Measurements from ENCODE around the gene CLDN7.
"Not testable (repeated sequence)": the region's sequence is repeated elsewhere in the genome, so short reads cannot be mapped to it uniquely, and the experiment has no call there.

Gene CLDN7

GRCh38 chr17:7256766-7257456 is 5.4 kb downstream of the CLDN7 start:
- no peak for DNase-seq (ENCODE audit: low read depth in 2 of 3, low spot score in 1 of 3)

DNA sequence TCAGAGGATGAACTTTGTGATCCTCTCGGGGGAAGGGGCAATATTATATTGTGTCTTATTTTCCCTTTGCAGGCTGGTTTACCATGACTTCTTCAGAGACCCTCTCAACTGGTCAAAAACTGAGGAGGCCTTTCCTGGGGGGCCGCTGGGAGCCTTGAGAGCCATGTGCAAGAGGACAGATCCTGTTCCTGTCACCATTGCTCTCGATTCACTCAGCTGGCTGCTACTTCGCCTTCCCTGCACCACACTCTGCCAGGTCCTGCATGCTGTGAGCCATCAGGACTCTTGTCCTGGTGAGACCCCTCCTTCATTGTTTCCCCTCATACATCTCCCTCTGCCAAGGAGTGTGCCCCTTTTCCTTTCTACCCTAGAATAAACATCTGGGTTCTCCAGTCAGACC is 7.8 kb downstream of the CLDN7 start:
- no peak for DNase-seq (ENCODE audit: low read depth in 2 of 3, low spot score in 1 of 3)

DNA sequence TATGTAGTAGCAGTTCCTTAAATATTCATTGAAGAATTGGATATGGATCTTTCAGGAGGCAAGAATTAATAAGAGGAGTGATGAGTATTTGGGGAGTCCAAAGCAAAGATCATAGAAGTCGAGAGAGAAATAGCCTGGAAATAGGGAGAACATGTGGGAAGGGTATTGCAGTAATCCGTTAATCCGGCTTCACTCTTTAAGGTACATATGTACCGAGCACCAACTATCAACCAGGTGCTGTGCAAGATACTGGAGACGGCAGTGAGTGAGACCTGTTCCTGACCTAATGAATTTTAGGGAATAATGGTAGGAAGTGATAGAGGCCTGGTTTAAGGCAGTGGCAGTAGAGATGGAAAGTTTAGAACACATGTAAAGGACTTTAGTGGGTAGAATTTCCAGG is 9.2 kb downstream of the CLDN7 start:
- DNase-seq (ENCODE audit: low read depth in 2 of 3, low spot score in 1 of 3), result no peak

- peak; percentile 84 to 88 (median 87) for DNase-seq (ENCODE audit: low read depth in 2 of 3, low spot score in 1 of 3)
These were observed 9.9 kb downstream of the CLDN7 start, which contains the start of gene ELP5 for GRCh38 chr17:7252176-7253043. Gene ELP5, plus strand, starts transcription at chr17:7252215. Its CDS starts 336 bp downstream, at chr17:7252551.

GRCh38 chr17:7251661-7252175 is 10.6 kb downstream of the CLDN7 start, which contains the start of gene CTDNEP1:
Gene CTDNEP1, minus strand, starts transcription at chr17:7251734. Its CDS starts 438 bp downstream, at chr17:7251296.
- peak; percentile 96 to 99 (median 98) for DNase-seq (ENCODE audit: low read depth in 2 of 3, low spot score in 1 of 3)

DNA sequence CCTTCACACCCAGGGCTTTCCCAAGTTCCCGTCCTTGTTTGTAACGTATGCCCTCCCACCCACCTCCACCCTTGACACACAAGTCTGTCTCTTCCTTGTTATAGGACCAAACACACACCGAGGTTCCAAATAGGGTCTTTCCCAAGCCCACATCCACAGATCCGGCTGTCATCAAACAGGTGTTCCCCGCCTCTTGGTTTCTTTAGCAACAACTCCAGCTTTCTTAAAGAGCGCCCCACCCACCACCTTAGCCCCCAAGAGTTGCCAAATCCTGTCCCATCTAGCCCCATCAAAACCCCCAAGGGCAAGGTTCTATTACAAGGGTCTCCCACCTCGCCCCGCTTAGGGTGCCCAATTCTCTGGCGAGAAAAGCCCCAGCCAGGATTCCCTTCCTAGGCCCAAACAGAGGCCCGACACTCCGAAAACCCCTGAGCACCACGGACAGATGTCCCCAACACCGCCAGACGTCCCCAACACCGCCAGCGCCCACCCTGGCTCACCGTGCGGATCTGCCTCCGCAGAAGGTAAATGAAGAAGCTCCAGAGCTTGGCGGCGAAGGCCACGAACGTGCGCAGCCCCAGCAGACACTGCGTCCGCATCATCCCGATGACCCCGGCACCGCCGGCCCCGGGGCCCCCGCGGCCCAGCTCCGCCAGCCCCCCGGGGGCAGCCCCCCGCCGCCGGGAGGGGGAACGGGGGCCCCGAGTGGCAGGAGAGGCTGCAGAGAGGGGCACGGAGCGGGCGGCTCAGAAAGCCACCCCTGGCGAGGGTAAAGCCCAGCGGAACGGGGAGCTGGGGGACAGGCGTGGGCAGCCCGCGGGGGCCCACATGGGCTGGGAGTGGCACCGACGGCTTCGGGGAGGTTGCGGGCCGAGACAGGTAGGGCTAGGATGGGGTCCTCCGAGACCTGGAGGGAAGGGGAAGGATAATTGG is 11.3 kb downstream of the CLDN7 start:
- no peak for DNase-seq (ENCODE audit: low read depth in 2 of 3, low spot score in 1 of 3)

DNA sequence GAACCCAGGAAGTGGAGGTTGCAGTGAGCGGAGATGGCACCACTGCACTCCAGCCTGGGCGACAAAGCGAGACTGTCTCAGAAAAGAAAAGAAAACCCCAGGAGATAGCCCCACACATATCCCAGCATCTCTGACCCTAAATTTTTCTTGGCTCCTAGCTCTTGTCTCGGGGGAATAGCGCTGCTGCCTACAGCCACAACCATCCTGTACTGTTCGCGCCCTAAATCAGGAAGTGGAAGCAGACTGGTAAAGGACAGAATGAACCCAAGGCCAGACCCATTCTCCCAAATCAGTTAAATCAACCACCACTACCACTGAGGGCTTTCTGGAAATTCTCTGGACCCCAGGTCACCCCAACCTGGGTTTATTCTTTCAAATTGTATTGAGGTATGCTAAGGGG is 12.4 kb downstream of the CLDN7 start:
- DNase-seq (ENCODE audit: low read depth in 2 of 3, low spot score in 1 of 3), result no peak

GRCh38 chr17:7249214-7249613 is 13.1 kb downstream of the CLDN7 start:
- DNase-seq (ENCODE audit: low read depth in 2 of 3, low spot score in 1 of 3), result no peak

- no peak for DNase-seq (ENCODE audit: low read depth in 2 of 3, low spot score in 1 of 3)
These were observed 13.5 kb downstream of the CLDN7 start for GRCh38 chr17:7248796-7249195.

DNA sequence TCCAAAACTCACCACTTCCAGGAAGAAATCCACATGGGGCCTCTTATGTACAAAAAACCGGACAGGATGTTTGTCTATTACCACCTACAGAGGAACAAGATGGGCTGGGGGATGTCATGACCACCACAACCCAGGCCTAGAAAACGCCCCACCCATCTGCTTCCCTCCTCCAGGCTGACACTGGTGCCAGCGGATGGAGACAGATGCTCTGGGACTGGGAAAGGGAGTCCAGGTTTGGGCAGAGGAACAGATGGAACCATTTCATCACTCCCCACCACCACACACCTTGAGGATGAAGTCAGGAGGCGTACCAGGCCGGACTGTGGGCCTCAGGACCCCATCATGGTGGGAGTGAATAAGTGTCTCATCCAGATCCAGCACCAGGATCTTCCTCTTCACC is 15.5 kb downstream of the CLDN7 start:
- no peak for DNase-seq (ENCODE audit: low read depth in 2 of 3, low spot score in 1 of 3)

DNA sequence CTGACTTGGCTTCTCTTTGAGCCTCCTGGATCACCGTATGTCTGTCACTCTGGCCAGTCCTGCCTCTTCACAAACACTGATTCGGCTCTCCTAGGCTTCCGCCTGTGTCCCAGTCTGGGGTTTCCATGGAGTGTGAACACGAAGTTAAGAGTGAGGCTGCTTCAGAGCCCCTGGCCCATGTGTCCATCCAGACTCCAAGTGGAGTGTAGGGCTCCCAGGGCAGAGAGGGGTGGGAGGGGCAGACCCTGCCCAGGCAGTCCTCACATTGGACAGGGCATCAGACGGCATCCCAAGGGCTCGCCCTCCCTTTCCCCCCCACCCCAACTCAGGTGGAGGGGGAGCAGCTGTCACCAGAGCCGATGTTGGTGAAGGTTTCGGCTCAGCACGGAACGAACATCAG is 18.4 kb downstream of the CLDN7 start:
- not testable (repeated sequence) for DNase-seq (ENCODE audit: low read depth in 2 of 3, low spot score in 1 of 3)

DNA sequence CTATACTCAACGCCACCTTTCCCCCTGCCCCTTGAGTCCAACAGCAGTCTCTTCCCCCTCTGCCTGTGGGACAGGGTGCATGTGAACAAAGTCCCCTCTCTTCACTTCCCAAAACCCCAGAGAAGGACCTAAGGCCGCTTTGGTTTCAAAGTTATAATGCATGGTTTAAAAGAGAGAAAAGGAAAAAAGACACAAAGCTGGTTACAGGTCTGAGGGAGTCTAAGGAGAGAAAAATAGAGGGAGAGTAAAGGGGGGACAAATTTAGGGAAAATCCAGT is 18.9 kb downstream of the CLDN7 start:
- no peak for DNase-seq (ENCODE audit: low read depth in 2 of 3, low spot score in 1 of 3)

GRCh38 chr17:7242717-7243452 is 19.4 kb downstream of the CLDN7 start:
- peak; percentile 82 to 88 (median 87) for DNase-seq (ENCODE audit: low read depth in 2 of 3, low spot score in 1 of 3)

DNA sequence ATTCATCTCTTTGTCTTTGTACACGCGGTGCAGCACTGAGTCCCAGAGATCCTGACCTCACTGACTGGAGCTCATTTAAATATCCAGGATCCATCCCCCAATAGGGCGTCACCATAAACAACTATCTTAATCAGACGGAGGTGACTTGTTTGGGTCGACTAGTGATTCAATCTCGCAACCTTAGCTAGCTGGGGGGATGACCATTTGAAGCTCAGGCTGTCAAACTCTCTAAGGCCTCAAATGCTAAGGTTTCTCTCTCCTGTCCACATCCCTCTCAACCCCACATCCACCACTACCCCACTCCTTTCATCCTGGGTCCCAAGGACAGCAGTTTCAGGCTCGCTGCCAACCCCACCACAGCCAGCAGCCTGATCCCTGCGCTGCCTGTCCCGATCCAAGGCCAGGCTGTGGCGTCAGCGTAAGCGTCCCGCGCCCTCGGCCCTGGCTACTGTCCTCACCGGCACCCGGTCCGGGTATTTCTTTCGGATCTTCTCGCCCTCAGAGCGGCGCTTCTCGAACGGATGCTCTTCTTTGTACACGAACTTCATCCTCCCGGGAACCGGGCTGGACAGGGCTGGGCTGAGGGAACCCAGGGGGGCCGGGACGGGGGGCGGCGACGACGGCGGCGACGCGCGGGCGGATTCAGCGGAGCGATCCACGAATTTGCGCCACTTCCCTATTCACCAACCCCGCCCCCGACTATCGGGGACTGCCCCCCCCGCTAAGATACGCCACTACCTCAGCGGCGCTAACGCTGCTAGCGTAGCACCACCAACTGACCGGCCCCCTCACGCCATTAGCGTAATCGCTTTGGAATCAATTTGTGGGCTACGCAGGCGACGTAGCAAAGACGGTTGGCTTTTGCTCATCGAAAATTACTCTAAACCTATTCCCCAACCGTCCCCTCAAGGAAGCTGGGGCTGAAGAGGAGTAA is 20.2 kb downstream of the CLDN7 start, which contains the start of gene GABARAP:
Gene GABARAP, minus strand, starts transcription at position 667 of the 934 bp plus-strand sequence. Its CDS starts 119 bp downstream, at position 548.
- peak; percentile 85 to 96 (median 89) for DNase-seq (ENCODE audit: low read depth in 2 of 3, low spot score in 1 of 3)

GRCh38 chr17:7241090-7241733 is 21.1 kb downstream of the CLDN7 start:
- no peak for DNase-seq (ENCODE audit: low read depth in 2 of 3, low spot score in 1 of 3)

- DNase-seq (ENCODE audit: low read depth in 2 of 3, low spot score in 1 of 3), result no peak
These were observed 21.9 kb downstream of the CLDN7 start for GRCh38 chr17:7240375-7240774.

DNA sequence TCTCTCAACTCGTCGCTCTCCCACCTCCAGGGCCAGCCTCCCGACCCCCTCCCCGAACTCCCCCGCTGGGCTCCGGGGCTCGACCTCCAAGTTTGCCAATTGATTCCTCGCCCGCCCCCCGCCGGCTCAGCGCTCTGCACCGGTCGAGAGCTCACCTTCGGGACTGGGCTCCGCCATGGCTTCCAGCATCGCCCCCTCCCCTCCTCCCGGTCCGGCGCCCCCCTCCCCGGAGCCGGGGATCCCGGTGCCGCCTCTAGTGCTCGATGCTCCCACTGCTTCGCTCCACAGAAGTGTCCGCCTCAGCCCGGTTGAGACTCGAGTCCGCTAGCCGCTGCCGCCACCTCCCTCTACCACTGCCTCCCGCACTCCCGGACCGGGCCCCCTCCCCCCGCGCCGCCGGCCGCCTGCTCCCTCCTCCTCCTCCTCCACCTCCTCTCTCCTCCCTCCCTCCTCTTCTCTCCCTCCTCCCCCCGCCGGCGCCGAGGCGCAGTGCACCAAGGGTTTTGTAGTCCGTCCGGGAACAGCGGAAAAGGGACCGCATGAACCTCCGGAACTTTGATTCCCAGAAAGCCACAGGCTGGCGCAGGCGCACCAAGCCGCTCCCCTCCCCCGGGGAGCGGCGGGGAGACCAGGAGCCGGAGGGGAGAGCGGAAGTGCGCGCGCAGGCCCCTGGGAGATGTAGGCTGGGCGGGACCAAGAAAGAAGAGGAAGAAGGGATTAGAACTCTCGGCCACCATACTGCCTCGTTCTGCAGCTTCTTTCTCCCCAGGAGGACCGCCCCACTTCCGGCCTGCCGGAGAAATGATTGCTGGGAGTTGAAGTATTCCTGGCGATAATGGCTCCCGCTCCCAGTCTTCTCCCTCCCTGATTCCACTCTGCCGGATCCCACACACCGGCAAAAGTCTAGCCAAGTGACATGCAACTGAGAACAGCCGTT is 22.9 kb downstream of the CLDN7 start, which contains the start of gene PHF23:
Gene PHF23, minus strand, starts transcription at position 367 of the 937 bp plus-strand sequence. Its CDS starts 178 bp downstream, at position 189.
- DNase-seq (ENCODE audit: low read depth in 2 of 3, low spot score in 1 of 3), result peak; percentile 92 to 97 (median 95)
